Activated naive CD4-positive, alpha-beta T cell (primary cell): ENCODE data around the gene RDH16.

Experiments used
- DNase-seq, 4 experiments: peaks; one replicate each; lab custom pipeline; 2025; lab: John Stamatoyannopoulos, UW

RDH16 gene

GRCh38 chr12:56957229-56958052 is at the start of gene RDH16:
Gene RDH16 (minus strand): TSS chr12:56957608. CDS start chr12:56957462, 146 bp downstream.
- no peak for DNase-seq

DNA sequence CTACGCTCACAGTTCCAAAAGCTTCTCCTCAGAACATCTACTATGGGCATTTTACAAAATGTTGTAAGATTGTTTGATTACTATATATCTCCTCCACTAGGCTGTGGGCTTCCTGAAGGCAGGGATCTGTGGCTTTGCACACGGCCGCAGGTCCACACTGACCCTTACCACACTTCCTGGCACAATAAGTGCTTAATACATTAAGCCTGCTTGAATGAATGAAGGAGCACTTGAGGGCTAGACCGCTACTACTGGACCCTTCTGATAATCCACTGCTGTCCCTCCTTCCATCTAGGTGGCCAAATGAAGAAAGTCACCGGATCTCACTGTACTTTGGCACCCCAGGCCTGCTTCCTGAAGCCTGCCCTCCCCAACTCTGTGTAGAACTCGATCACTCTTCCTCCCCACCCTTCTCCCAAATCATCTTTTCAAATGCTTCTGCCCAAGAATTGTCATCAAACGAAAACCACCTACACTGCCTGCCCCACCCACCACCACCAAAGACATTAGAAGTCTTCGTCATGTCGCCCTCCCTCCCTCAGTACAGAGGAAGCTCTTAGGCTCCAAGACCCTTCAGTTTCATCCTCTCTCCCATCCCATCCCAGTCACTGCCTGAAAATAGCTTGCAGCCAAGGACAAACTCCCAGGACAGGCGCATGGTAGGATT is 49.5 kb upstream of the RDH16 start:
- no peak for DNase-seq

DNA sequence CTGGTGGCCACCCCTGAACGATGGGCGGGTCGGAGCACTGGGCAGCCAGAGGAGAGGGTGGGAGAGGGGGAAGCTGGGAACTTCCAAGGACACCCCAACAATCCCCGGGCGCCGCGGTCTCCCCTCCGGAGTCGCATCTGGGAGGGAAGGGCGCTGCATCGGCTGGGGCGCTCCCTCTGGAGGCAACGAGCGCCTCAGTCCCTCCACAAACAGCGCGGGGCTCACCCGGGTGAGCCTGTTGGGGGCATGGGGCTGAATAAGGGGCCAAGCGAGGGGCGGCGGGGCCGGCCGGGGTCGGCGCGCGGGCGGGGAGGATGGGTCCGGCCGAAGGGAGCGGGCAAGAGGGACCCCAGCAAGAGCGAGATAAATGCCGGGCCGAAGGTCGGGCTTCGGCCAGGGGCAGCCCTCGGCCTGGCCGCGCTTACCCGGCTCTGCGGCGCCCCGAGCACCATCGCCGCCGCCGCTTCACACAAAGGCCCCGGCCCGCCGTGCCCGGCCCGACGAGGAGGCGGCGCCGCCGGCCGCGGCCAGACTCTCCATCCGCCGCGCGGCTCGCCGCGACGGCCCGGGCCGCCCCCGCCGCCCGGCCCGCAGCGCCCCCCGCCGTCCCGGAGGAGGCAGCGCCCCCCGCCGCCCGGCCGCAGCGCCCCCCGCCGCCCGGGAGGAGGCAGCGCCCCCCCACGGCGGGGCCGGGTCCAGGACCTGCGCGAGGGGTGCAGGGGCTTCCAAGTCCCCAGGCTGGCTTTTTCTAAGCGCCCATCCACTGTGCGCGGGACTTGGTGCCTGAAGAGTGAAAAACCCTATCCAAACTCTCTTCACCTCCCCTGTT is 48.8 kb upstream of the RDH16 start, which contains the start of gene ZBTB39:
ZBTB39 (minus strand) TSS at position 567 of the 829 bp plus-strand sequence. CDS start 1,629 bp downstream, outside the sequence.
- peak in 3 of 4 experiments; percentile 42 to 75 (median 48) for DNase-seq

GRCh38 chr12:57004651-57005050 is 47.2 kb upstream of the RDH16 start:
- DNase-seq = no peak

DNA sequence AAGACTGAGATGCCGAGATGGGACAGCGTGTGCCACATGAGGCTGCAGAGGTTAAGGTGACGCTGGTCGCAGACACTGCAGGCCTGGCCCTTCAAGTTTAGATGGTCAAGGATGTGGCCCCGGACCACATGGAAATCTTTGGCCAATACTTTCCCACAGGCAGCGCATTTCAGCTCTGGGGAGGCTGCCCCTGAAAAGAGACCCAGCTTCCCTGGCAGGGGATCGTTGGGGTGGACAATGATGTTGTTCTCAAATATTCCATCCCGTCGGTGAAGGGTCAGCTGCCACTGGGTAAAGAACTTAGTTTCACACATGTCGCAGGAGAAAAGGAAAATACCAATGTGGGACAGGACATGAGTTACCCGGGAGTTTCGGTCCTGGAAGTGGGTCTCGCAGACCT is 46.0 kb upstream of the RDH16 start:
- no peak for DNase-seq

GRCh38 chr12:57001448-57001906 is 44.1 kb upstream of the RDH16 start:
- peak; percentile 13 to 54 (median 36) for DNase-seq

- no peak for DNase-seq
These were observed 43.0 kb upstream of the RDH16 start for GRCh38 chr12:57000393-57000792.

GRCh38 chr12:56999456-56999855 is 42.0 kb upstream of the RDH16 start:
- no peak for DNase-seq

- no peak for DNase-seq
These were observed 41.6 kb upstream of the RDH16 start for GRCh38 chr12:56998981-56999380.

DNA sequence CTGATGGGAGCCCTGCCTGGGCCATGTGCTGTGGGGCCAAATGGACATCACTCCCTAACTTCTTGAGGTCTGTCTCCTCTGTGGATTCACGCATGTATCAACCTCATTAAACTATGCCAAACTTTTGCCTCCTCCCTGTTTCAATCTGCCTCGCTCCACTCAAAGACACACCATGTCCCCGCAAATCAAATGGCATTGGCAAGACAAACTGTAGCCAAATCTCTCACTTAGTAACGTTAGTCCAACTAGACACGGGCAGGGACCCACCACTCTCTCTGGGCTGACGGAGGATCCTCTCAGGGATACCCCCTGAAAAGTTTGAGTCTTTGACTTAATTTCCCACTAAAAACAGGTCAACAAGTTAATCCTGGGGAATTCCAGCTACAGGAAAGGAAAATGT is 40.9 kb upstream of the RDH16 start:
- DNase-seq = no peak

- no peak for DNase-seq
These were observed 39.6 kb upstream of the RDH16 start for GRCh38 chr12:56996793-56997545.

- DNase-seq = no peak
These were observed 38.6 kb upstream of the RDH16 start for GRCh38 chr12:56995930-56996496.

DNA sequence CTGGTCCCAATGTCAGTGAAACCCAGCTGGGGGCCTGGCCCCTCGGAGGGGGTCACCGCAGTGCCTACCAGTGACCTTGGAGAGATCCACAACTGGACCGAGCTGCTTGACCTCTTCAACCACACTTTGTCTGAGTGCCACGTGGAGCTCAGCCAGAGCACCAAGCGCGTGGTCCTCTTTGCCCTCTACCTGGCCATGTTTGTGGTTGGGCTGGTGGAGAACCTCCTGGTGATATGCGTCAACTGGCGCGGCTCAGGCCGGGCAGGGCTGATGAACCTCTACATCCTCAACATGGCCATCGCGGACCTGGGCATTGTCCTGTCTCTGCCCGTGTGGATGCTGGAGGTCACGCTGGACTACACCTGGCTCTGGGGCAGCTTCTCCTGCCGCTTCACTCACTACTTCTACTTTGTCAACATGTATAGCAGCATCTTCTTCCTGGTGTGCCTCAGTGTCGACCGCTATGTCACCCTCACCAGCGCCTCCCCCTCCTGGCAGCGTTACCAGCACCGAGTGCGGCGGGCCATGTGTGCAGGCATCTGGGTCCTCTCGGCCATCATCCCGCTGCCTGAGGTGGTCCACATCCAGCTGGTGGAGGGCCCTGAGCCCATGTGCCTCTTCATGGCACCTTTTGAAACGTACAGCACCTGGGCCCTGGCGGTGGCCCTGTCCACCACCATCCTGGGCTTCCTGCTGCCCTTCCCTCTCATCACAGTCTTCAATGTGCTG is 38.0 kb upstream of the RDH16 start:
- no peak for DNase-seq

DNA sequence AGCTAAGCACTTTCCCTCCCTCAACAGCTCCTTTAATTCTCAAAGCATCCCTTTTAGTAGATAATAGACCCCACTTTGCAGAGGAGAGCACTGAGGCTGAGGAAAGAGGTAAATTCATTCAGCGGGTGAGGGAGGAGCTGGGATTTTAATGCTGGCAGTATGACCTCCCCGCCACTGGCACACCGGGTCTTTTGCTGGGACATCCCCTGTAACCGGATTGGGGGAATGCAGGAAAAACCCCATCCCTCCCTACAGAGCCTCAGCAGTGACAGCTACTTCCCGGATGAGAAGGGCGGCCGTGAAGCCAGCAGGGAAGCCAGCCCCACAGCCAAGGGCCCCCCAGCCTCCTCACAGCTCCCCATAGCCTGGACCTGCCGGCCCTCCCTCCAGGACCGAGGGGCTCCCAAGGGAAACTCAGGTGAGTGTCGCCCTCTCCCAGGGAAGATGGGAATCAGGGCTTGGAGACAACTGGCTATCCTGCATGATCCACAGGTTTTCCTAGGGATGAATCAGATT is 36.9 kb upstream of the RDH16 start:
- no peak for DNase-seq

- DNase-seq = no peak
These were observed 35.9 kb upstream of the RDH16 start for GRCh38 chr12:56993346-56993745.

DNA sequence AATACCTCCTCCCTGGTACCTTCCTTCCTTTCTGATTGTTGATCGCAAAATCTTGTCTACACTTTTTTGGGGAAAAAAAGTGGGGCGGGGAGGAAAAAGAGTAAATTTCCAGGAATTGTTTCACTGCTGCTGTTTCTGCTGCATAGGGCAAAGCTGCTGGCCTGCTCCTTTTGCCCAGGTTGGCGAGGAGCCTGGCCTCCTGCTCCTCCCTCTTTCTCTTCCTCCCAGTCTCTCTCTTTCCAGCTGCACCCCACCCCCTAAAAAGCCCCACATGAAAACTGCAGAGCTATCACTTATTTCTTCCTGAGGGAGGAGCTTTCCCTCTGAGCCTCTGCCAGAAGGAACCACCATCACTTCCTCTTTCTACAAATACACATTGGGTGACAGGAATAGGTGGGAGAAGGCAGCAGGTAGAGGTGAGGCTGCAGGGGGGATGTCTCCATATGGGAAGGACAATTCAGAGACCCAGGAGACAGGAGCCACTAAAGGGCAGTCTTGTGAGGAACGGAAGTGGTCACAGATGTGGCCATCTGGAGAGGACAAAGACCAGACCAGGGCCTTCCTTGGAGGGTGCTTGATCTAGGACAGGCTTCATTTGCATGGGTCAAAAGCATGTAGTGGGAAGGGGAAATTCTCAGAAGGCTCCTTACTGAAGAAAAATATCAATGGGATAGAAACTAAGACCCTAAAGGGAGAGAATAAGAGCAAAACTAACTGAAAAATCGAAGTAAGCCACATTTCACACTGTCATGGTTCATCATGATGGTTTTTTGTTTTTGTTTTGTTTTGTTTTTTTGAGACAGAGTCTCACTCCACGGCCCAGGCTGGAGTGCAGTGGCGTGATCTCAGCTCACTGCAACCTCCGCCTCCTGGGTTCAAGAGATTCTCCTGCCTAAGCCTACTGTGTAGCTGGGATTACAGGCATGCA is 34.2 kb upstream of the RDH16 start:
- no peak for DNase-seq

GRCh38 chr12:56990648-56991318 is 33.4 kb upstream of the RDH16 start:
- no peak for DNase-seq

DNA sequence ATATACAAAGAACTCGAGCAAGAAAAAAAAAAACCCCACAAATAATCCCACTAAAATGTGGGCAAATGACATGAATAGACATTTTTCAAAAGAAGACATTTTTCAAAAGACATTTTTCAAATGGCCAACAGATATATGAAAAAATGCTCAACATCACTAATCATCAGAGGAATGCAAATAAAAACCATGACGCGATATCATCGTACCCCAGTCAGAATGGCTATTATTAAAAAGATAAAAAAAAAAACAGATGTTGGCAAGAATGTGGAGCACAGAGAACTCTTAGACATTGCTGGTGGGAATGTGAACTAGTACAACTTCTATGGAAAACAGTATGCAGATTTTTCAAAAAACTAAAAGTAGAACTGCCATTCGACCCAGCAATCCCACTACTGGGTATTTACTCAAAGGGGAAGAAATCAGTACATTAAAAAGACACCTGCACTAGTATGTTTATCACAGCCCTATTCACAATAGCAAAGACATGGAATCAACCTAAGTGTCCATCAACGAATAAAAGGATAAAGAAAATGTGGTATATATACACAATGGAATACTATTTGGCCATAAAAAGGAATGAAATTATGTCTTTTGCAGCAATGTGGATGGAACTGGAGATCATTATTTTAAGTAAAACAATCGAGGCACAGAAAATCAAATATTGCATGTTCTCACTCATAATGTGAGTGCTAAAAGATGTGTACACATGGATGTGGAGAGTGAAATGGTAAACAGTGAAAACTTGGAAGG is 32.6 kb upstream of the RDH16 start:
- DNase-seq = no peak
